ENCODE measurements around the gene PPP3R1.

Gene PPP3R1

DNA sequence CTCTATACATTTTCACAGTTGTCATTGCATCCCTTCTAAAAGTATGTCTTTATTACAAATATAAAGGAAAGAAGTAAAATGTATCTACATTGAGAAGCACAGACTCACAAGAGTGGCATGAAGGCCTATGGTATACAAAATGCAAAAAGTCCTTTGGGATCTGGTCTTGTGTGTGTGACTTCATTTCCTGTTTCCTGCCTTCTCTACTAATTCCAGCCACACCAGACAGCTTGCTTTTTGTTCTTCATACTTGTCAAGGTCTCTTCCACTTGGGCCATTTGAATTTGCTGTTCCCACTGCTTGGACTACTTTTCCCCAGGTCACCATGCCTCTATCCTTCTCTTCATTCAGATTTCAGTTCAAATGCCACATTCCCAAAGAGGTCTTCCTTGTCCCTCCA, 101.3 kb downstream of the PPP3R1 start:
- peak; percentile 5 for DNase-seq (ENCODE audit: low read depth)
- TF ChIP-seq CTCF (conservative IDR thresholded peaks at IDR 0.05; ENCODE audit: low read depth, low read length), result no peak
- H3K4me3 ChIP-seq (ENCODE audit: low read depth, low read length), result no peak overlapping the region

GRCh38 chr2:68141875-68142274, 110.5 kb downstream of the PPP3R1 start:
- no peak for TF ChIP-seq CTCF (conservative IDR thresholded peaks at IDR 0.05; ENCODE audit: low read depth, low read length)
- DNase-seq (ENCODE audit: low read depth), result no peak
- H3K4me3 ChIP-seq (ENCODE audit: low read depth, low read length), result no peak overlapping the region

GRCh38 chr2:68135448-68136320, 116.6 kb downstream of the PPP3R1 start:
- TF ChIP-seq CTCF (conservative IDR thresholded peaks at IDR 0.05; ENCODE audit: low read depth, low read length), result no peak
- no peak overlapping the region for H3K4me3 ChIP-seq (ENCODE audit: low read depth, low read length)
- DNase-seq (ENCODE audit: low read depth), result no peak

- TF ChIP-seq CTCF (conservative IDR thresholded peaks at IDR 0.05; ENCODE audit: low read depth, low read length), result no peak
- no peak for DNase-seq (ENCODE audit: low read depth)
- H3K4me3 ChIP-seq (ENCODE audit: low read depth, low read length), result no peak overlapping the region
These were observed 117.8 kb downstream of the PPP3R1 start for GRCh38 chr2:68134554-68134953.

- DNase-seq (ENCODE audit: low read depth), result no peak
- no peak for TF ChIP-seq CTCF (conservative IDR thresholded peaks at IDR 0.05; ENCODE audit: low read depth, low read length)
- no peak overlapping the region for H3K4me3 ChIP-seq (ENCODE audit: low read depth, low read length)
These were observed 118.2 kb downstream of the PPP3R1 start for GRCh38 chr2:68134120-68134519.
